ENCODE data around the gene NAT16.

GRCh38 chr7:101197991-101198390 lies 17.9 kb upstream of the NAT16 start:
- no peak for TF ChIP-seq POLR2A (IDR thresholded peaks at IDR 0.05; ENCODE audit: low read depth, low read length)
- TF ChIP-seq NFE2L2 (IDR thresholded peaks at IDR 0.05; ENCODE audit: low read depth, low read length) = no peak
- no peak for TF ChIP-seq RCOR1 (IDR thresholded peaks at IDR 0.05; ENCODE audit: insufficient replicate concordance, low read length)
- no peak for TF ChIP-seq CTCF (conservative IDR thresholded peaks at IDR 0.05; ENCODE audit: low read depth, low read length)
- TF ChIP-seq FOS (IDR thresholded peaks at IDR 0.05; ENCODE audit: low read depth, low read length) = no peak
- TF ChIP-seq USF2 (IDR thresholded peaks at IDR 0.05; ENCODE audit: low read depth, low read length) = no peak
- no peak for TF ChIP-seq ELK1 (IDR thresholded peaks at IDR 0.05; ENCODE audit: borderline replicate concordance, low read depth, low read length)
- TF ChIP-seq MAFK (IDR thresholded peaks at IDR 0.05; ENCODE audit: low read depth, low read length) = no peak
